NB4 (cell line): ENCODE measurements around the gene COL4A5.

Experiments
- DNase-seq: peaks from one replicate; pipeline ENCODE4 v3.0.0; 2010; ENCODE audit warnings: low read depth
- H3K4me3 ChIP-seq: one replicate; pipeline ENCODE4 v1.5.1; 2011; ENCODE audit warnings: mild to moderate bottlenecking, low read depth, low read length, moderate library complexity
- MYC ChIP-seq: IDR thresholded peaks from 2 replicates; pipeline ENCODE4 v1.6.1; 2011; ENCODE audit warnings: low read depth, low read length
- POLR2A ChIP-seq: IDR thresholded peaks from 2 replicates; pipeline ENCODE4 v1.6.1; 2011; ENCODE audit warnings: mild to moderate bottlenecking; ENCODE audit not compliant: insufficient read length; ENCODE audit errors: extremely low read depth
- TF ChIP-seq, protein P1 (sequence below): IDR thresholded peaks from one replicate; pipeline ENCODE4 v1.5.1; 2012; ENCODE audit warnings: low read depth, low read length
- TF ChIP-seq, protein P2 (sequence below): IDR thresholded peaks from 2 replicates; pipeline ENCODE4 v1.6.1; 2011; ENCODE audit warnings: low read depth, low read length

COL4A5 gene

GRCh38 chrX:108511721-108512120 lies 72.1 kb downstream of the COL4A5 start:
- peak; percentile 9 for DNase-seq
- no peak overlapping the region for H3K4me3 ChIP-seq
- TF ChIP-seq POLR2A (no peak), MYC (no peak)
- TF ChIP-seq, protein P1, sequence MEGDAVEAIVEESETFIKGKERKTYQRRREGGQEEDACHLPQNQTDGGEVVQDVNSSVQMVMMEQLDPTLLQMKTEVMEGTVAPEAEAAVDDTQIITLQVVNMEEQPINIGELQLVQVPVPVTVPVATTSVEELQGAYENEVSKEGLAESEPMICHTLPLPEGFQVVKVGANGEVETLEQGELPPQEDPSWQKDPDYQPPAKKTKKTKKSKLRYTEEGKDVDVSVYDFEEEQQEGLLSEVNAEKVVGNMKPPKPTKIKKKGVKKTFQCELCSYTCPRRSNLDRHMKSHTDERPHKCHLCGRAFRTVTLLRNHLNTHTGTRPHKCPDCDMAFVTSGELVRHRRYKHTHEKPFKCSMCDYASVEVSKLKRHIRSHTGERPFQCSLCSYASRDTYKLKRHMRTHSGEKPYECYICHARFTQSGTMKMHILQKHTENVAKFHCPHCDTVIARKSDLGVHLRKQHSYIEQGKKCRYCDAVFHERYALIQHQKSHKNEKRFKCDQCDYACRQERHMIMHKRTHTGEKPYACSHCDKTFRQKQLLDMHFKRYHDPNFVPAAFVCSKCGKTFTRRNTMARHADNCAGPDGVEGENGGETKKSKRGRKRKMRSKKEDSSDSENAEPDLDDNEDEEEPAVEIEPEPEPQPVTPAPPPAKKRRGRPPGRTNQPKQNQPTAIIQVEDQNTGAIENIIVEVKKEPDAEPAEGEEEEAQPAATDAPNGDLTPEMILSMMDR = no peak
- TF ChIP-seq, protein P2, sequence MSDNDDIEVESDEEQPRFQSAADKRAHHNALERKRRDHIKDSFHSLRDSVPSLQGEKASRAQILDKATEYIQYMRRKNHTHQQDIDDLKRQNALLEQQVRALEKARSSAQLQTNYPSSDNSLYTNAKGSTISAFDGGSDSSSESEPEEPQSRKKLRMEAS = no peak

- DNase-seq = no peak
- no peak overlapping the region for H3K4me3 ChIP-seq
- TF ChIP-seq, protein P2 = no peak
- TF ChIP-seq POLR2A = no peak
- no peak for TF ChIP-seq MYC
Observed at GRCh38 chrX:108516184-108516583, 76.5 kb downstream of the COL4A5 start.

GRCh38 chrX:108527724-108528123 lies 88.1 kb downstream of the COL4A5 start:
- DNase-seq = no peak
- TF ChIP-seq POLR2A (no peak), MYC (no peak)
- TF ChIP-seq, protein P1 = no peak
- TF ChIP-seq, protein P2 = no peak
- H3K4me3 ChIP-seq = no peak overlapping the region

- TF ChIP-seq MYC = no peak
- TF ChIP-seq, protein P1 = peak; percentile 40
- no peak for TF ChIP-seq POLR2A
- TF ChIP-seq, protein P2 = no peak
- H3K4me3 ChIP-seq = no peak overlapping the region
- peak; percentile 27 for DNase-seq
Observed at GRCh38 chrX:108537005-108537404, 97.4 kb downstream of the COL4A5 start.

DNA sequence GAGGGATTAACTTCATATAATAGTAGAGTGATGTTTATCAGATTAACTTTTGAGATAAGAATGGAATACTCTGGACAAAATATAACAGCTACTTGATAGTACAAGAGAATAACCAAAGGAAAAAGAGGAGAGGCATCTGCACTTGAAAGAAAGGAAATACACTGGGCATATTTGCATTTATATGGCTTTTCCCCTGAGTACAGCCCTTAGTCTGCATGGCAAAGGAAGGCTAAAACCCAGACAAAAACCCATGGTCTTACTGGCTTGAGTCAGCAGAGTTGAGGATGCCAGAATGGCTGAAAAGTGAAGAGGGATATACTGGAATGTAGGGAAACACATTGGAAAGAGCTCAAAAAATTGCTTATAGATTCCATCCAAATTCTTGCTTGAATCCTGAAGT lies 101.6 kb downstream of the COL4A5 start:
- TF ChIP-seq MYC = no peak
- no peak for TF ChIP-seq POLR2A
- TF ChIP-seq, protein P1 = no peak
- TF ChIP-seq, protein P2 = no peak
- H3K4me3 ChIP-seq = no peak overlapping the region
- no peak for DNase-seq

GRCh38 chrX:108557580-108557979 lies 117.9 kb downstream of the COL4A5 start:
- no peak overlapping the region for H3K4me3 ChIP-seq
- TF ChIP-seq POLR2A (no peak), MYC (no peak)
- TF ChIP-seq, protein P1 = no peak
- TF ChIP-seq, protein P2 = no peak
- DNase-seq = no peak
